GM12878 (cell line): ENCODE results near the gene BCL2.

Experiments
- ATF2 ChIP-seq: IDR thresholded peaks from 2 replicates; pipeline ENCODE4 v1.6.1; 2012; ENCODE audit warnings: low read length, inconsistent platforms
- BHLHE40 ChIP-seq, 2 experiments: fragments of 450-650 bp in 1 of 2; IDR thresholded peaks; 2 replicates each; pipeline ENCODE4 v1.6.1; 2011 to 2017; ENCODE audit warnings: low read depth in 2 of 2, borderline replicate concordance in 1 of 2, improper control_type of control experiment in 1 of 2, low read length in 1 of 2, mild to moderate bottlenecking in 1 of 2
- CREM ChIP-seq: IDR thresholded peaks from 2 replicates; pipeline ENCODE4 v1.6.1; 2014; ENCODE audit warnings: antibody characterized with exemption, low read depth
- POLR2AphosphoS2 ChIP-seq: IDR thresholded peaks from 2 replicates; pipeline ENCODE4 v1.6.1; 2011; ENCODE audit warnings: low read depth, mild to moderate bottlenecking, low read length, improper control_type of control experiment, moderate library complexity
- SIN3A ChIP-seq: IDR thresholded peaks from 2 replicates; pipeline ENCODE4 v1.6.1; 2012; ENCODE audit warnings: low read depth, low read length, improper control_type of control experiment

- TF ChIP-seq ATF2 (no peak), POLR2AphosphoS2 (no peak), CREM (0 out of 2 replicates have a peak, but pooled peaks have one; percentile 24), BHLHE40 (IDR thresholded peaks at IDR 0.05; ENCODE audit: borderline replicate concordance in 1 of 2, low read depth in 2 of 2, low read length in 1 of 2) (no peak), SIN3A (no peak)
Measured at GRCh38 chr18:63216516-63217311, 102.9 kb downstream of the BCL2 start.
